SK-N-SH treated with all-trans-retinoic acid at 6 μM for 48 hours (cell line): ENCODE data around the gene NEK11.

ENCODE experiments used
- BACH2 ChIP-seq: fragments of 250-450 bp; sonication (Bioruptor Pico); IDR thresholded peaks from 2 replicates; pipeline ENCODE4 v1.9.0; 2021; ENCODE audit warnings: mild to moderate bottlenecking, borderline replicate concordance
- CSDC2 ChIP-seq: fragments of 250-450 bp; sonication (Bioruptor Pico); IDR thresholded peaks from 2 replicates; pipeline ENCODE4 v1.5.0; 2020; ENCODE audit warnings: mild to moderate bottlenecking, moderate library complexity
- ISL1 ChIP-seq: fragments of 250-450 bp; sonication (Bioruptor Pico); IDR thresholded peaks from 2 replicates; pipeline ENCODE4 v2.1.2; 2022; ENCODE audit warnings: mild to moderate bottlenecking, moderate library complexity
- OSR1 ChIP-seq: fragments of 250-450 bp; sonication (Bioruptor Pico); IDR thresholded peaks from 2 replicates; pipeline ENCODE4 v1.8.0; 2022; ENCODE audit warnings: moderate library complexity, mild to moderate bottlenecking, inconsistent platforms
- PATZ1 ChIP-seq: fragments of 250-450 bp; sonication (Bioruptor Pico); IDR thresholded peaks from 2 replicates; pipeline ENCODE4 v1.8.0; 2020; ENCODE audit warnings: mild to moderate bottlenecking, moderate library complexity, borderline replicate concordance
- RARB ChIP-seq: fragments of 250-450 bp; sonication (Bioruptor Pico); IDR thresholded peaks from 2 replicates; pipeline ENCODE4 v1.8.0; 2021; ENCODE audit warnings: mild to moderate bottlenecking, moderate library complexity
- TCF4 ChIP-seq: fragments of 250-450 bp; sonication (Bioruptor Pico); IDR thresholded peaks from 2 replicates; pipeline ENCODE4 v1.8.0; 2021; ENCODE audit warnings: mild to moderate bottlenecking, moderate library complexity, borderline replicate concordance
- ZFP3 ChIP-seq: fragments of 250-450 bp; sonication (Bioruptor Pico); IDR thresholded peaks from 2 replicates; pipeline ENCODE4 v1.5.0; 2020; ENCODE audit warnings: mild to moderate bottlenecking, moderate library complexity
- ZFP30 ChIP-seq: fragments of 450-650 bp; formaldehyde crosslinking; IDR thresholded peaks from 2 replicates; pipeline ENCODE4 v1.5.0; 2022; ENCODE audit warnings: mild to moderate bottlenecking, moderate library complexity

GRCh38 chr3:131162516-131162915 lies 135.8 kb downstream of the NEK11 start:
- TF ChIP-seq RARB (CRISPR knock-in tag): no peak
- no peak for TF ChIP-seq TCF4
- no peak for TF ChIP-seq PATZ1 (CRISPR knock-in tag)
- no peak for TF ChIP-seq ZFP3 (CRISPR knock-in tag)
- no peak for TF ChIP-seq OSR1
- TF ChIP-seq BACH2 (CRISPR knock-in tag): no peak
- no peak for TF ChIP-seq CSDC2 (CRISPR knock-in tag)
- no peak for TF ChIP-seq ISL1 (CRISPR knock-in tag)
- no peak for TF ChIP-seq ZFP30 (CRISPR knock-in tag)
